HG03571 (cell line): ENCODE data around the gene RBM20.

Experiments
- ATAC-seq: cut with Tn5 transposase; IDR thresholded peaks from one replicate; pipeline ENCODE4 v1.9.1; 2021; ENCODE audit not compliant: unreplicated experiment

The RBM20 gene

GRCh38 chr10:110847374-110847773 is 203.2 kb downstream of the RBM20 start:
- ATAC-seq, result no peak

- no peak for ATAC-seq
Measured at GRCh38 chr10:110848106-110848505, 204.0 kb downstream of the RBM20 start.

- ATAC-seq, result no peak
Measured at GRCh38 chr10:110850099-110850498, 206.0 kb downstream of the RBM20 start.

GRCh38 chr10:110851020-110851612 is 207.0 kb downstream of the RBM20 start:
- no peak for ATAC-seq

- ATAC-seq, result no peak
Measured at GRCh38 chr10:110852255-110852896, 208.2 kb downstream of the RBM20 start.

- no peak for ATAC-seq
Measured at GRCh38 chr10:110852947-110853346, 208.8 kb downstream of the RBM20 start.

- ATAC-seq, result no peak
Measured at GRCh38 chr10:110853921-110854605, 209.9 kb downstream of the RBM20 start.

GRCh38 chr10:110857265-110858171 is 213.4 kb downstream of the RBM20 start:
- ATAC-seq, result peak; percentile 37

GRCh38 chr10:110858297-110858934 is 214.3 kb downstream of the RBM20 start:
- no peak for ATAC-seq

GRCh38 chr10:110859206-110859972 is 215.3 kb downstream of the RBM20 start:
- no peak for ATAC-seq

GRCh38 chr10:110859973-110860376 is 215.8 kb downstream of the RBM20 start:
- ATAC-seq, result no peak

- peak; percentile 48 for ATAC-seq
Measured at GRCh38 chr10:110860576-110861241, 216.6 kb downstream of the RBM20 start.

- ATAC-seq, result no peak
Measured at GRCh38 chr10:110861476-110861875, 217.3 kb downstream of the RBM20 start.

GRCh38 chr10:110861930-110862649 is 218.0 kb downstream of the RBM20 start:
- ATAC-seq, result no peak

- ATAC-seq, result no peak
Measured at GRCh38 chr10:110862961-110863360, 218.8 kb downstream of the RBM20 start.

GRCh38 chr10:110863361-110863760 is 219.2 kb downstream of the RBM20 start:
- no peak for ATAC-seq

GRCh38 chr10:110863956-110864355 is 219.8 kb downstream of the RBM20 start:
- no peak for ATAC-seq

GRCh38 chr10:110864662-110865140 is 220.6 kb downstream of the RBM20 start:
- peak; percentile 49 for ATAC-seq
